NCI-H1694 treated with DMSO at 0.1 percent for 48 hours (cell line): ENCODE data around the gene ANGPT4.
A peak's percentile ranks its signal among the peaks of the same experiment; 100 is the strongest.
"Not testable (repeated sequence)": the region's sequence is repeated elsewhere in the genome, so short reads cannot be mapped to it uniquely, and the experiment has no call there.

ENCODE experiments used
- DNase-seq: peaks from one replicate; lab custom pipeline; 2025; lab: John Stamatoyannopoulos, UW

The ANGPT4 gene

GRCh38 chr20:872855-873520 lies 43.1 kb downstream of the ANGPT4 start:
- DNase-seq: no peak

GRCh38 chr20:871948-872347 lies 44.2 kb downstream of the ANGPT4 start:
- DNase-seq: no peak

GRCh38 chr20:871436-871835 lies 44.7 kb downstream of the ANGPT4 start:
- DNase-seq: no peak

GRCh38 chr20:870758-871157 lies 45.4 kb downstream of the ANGPT4 start:
- DNase-seq: no peak

GRCh38 chr20:869606-870005 lies 46.5 kb downstream of the ANGPT4 start:
- no peak for DNase-seq

- no peak for DNase-seq
Measured at GRCh38 chr20:868279-868678, 47.9 kb downstream of the ANGPT4 start.

- no peak for DNase-seq
Measured at GRCh38 chr20:865440-865839, 50.7 kb downstream of the ANGPT4 start.

GRCh38 chr20:860891-861290 lies 55.2 kb downstream of the ANGPT4 start:
- no peak for DNase-seq

- DNase-seq: no peak
Measured at GRCh38 chr20:859751-860231, 56.3 kb downstream of the ANGPT4 start.

GRCh38 chr20:858011-858410 lies 58.1 kb downstream of the ANGPT4 start:
- DNase-seq: no peak

GRCh38 chr20:856361-856775 lies 59.8 kb downstream of the ANGPT4 start:
- DNase-seq: no peak

GRCh38 chr20:855466-856360 lies 60.4 kb downstream of the ANGPT4 start:
- DNase-seq: no peak

- no peak for DNase-seq
Measured at GRCh38 chr20:854601-855000, 61.5 kb downstream of the ANGPT4 start.

- DNase-seq: no peak
Measured at GRCh38 chr20:853406-853996, 62.6 kb downstream of the ANGPT4 start.

- DNase-seq: not testable (repeated sequence)
Measured at GRCh38 chr20:848731-849130, 67.4 kb downstream of the ANGPT4 start.

GRCh38 chr20:848193-848592 lies 67.9 kb downstream of the ANGPT4 start:
- no peak for DNase-seq

- no peak for DNase-seq
Measured at GRCh38 chr20:846894-847278, 69.2 kb downstream of the ANGPT4 start.

- no peak for DNase-seq
Measured at GRCh38 chr20:845941-846893, 69.9 kb downstream of the ANGPT4 start.

- DNase-seq: no peak
Measured at GRCh38 chr20:845226-845868, 70.8 kb downstream of the ANGPT4 start.

- DNase-seq: peak; percentile 79
Measured at GRCh38 chr20:844473-845225, 71.5 kb downstream of the ANGPT4 start.
